GM18520 (cell line): ENCODE results near the gene HLA-DQA1.
"Not testable (repeated sequence)": the region's sequence is repeated elsewhere in the genome, so short reads cannot be mapped to it uniquely, and the experiment has no call there.

ENCODE experiments used
- ATAC-seq: cut with Tn5 transposase; IDR thresholded peaks from one replicate; pipeline ENCODE4 v1.9.1; 2021; ENCODE audit not compliant: unreplicated experiment

The HLA-DQA1 gene

GRCh38 chr6:32657819-32658218, 20.6 kb downstream of the HLA-DQA1 start:
- not testable (repeated sequence) for ATAC-seq

GRCh38 chr6:32658268-32658897, 21.2 kb downstream of the HLA-DQA1 start:
- ATAC-seq, result no peak

- ATAC-seq, result no peak
Observed at GRCh38 chr6:32659856-32660595, 22.8 kb downstream of the HLA-DQA1 start.

GRCh38 chr6:32662099-32662498, 24.9 kb downstream of the HLA-DQA1 start:
- no peak for ATAC-seq

GRCh38 chr6:32662836-32663235, 25.6 kb downstream of the HLA-DQA1 start:
- no peak for ATAC-seq

- no peak for ATAC-seq
Observed at GRCh38 chr6:32664354-32664753, 27.1 kb downstream of the HLA-DQA1 start.

GRCh38 chr6:32664827-32665362, 27.7 kb downstream of the HLA-DQA1 start:
- no peak for ATAC-seq

- ATAC-seq, result no peak
Observed at GRCh38 chr6:32665661-32666060, 28.5 kb downstream of the HLA-DQA1 start.

- peak; percentile 51 for ATAC-seq
Observed at GRCh38 chr6:32666420-32667300, 29.5 kb downstream of the HLA-DQA1 start, which contains the start of gene HLA-DQB1. Gene HLA-DQB1, minus strand, starts transcription at chr6:32666657. Its CDS starts 50 bp downstream, at chr6:32666607.

GRCh38 chr6:32668226-32668747, 31.1 kb downstream of the HLA-DQA1 start:
- ATAC-seq, result peak; percentile 59

GRCh38 chr6:32669240-32669639, 32.0 kb downstream of the HLA-DQA1 start:
- ATAC-seq, result no peak

GRCh38 chr6:32669893-32670292, 32.7 kb downstream of the HLA-DQA1 start:
- no peak for ATAC-seq

GRCh38 chr6:32671908-32672307, 34.7 kb downstream of the HLA-DQA1 start:
- ATAC-seq, result not testable (repeated sequence)

- not testable (repeated sequence) for ATAC-seq
Observed at GRCh38 chr6:32674123-32674522, 36.9 kb downstream of the HLA-DQA1 start.

- ATAC-seq, result no peak
Observed at GRCh38 chr6:32679492-32679891, 42.3 kb downstream of the HLA-DQA1 start.

- no peak for ATAC-seq
Observed at GRCh38 chr6:32680055-32680454, 42.8 kb downstream of the HLA-DQA1 start.

GRCh38 chr6:32684246-32684645, 47.0 kb downstream of the HLA-DQA1 start:
- ATAC-seq, result no peak

GRCh38 chr6:32685603-32686002, 48.4 kb downstream of the HLA-DQA1 start:
- ATAC-seq, result peak; percentile 90

- ATAC-seq, result no peak
Observed at GRCh38 chr6:32689531-32690501, 52.6 kb downstream of the HLA-DQA1 start.

GRCh38 chr6:32692019-32692418, 54.8 kb downstream of the HLA-DQA1 start:
- peak; percentile 47 for ATAC-seq
